ENCODE measurements around the gene TBC1D22A. TPM values are rescaled to one million over a fixed set of nuclear protein-coding genes. Genes with fewer than 3 reads are reported as not detected.
"Not testable (repeated sequence)": the region's sequence is repeated elsewhere in the genome, so short reads cannot be mapped to it uniquely, and the experiment has no call there.

TBC1D22A gene
- total RNA-seq, 1 donor = 16.7 TPM

DNA sequence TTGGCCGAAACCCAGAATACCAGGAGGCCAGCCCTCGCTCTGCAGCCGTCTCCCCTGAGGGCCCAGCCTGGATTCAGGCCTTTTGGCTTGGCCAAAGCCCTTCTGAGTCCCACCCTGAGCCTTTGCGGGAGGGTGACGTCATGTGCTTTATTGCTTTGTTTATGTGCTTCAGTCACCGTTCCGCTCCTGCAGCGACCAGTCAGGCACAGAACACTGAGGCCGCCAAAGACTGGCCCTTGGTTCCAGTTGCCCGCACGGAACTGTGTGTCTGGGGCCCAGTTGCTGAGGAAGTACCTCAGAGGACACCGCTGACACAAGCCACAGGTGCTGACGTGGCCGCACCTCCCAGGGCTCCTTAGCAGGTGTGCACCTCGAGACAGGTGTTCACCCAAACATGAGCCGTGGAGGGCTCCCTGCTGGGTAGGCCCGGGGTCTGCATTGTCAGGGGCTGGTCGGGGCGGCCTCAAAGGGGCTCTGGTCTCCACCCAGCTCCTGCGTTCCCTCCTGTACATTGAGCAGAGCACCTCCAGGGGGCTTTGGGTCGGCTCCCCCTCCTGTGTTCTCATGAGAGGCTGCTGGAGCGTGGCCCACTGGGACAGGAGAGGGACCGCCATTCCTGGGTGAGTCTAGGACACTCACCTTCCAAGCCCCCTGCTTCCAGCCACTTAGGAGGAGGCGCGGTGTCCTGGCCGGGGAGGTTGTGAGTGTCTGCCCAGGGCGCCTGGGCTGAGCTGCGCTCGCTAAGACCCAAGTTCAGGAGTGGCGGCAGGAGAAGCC, 376.8 kb downstream of the TBC1D22A start:
- DNase-seq (ENCODE audit: low read depth in 2 of 3, low spot score in 2 of 3) = no peak

DNA sequence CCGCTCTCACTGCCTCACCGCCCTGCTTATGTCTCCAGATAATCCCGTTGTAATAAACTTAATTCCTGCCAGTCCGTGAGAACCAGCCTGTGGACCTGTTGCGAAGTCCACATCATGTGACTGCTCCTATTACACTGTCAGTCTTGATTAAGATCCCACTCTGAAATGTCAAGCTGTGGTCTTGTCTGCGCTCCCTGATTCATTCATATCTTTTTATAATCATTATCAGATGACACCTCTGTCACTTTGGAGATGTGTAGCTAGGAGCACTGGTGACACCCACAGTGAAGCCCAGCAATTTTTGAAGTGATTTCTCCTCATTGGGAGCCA, 377.3 kb downstream of the TBC1D22A start:
- no peak for DNase-seq (ENCODE audit: low read depth in 2 of 3, low spot score in 2 of 3)

DNA sequence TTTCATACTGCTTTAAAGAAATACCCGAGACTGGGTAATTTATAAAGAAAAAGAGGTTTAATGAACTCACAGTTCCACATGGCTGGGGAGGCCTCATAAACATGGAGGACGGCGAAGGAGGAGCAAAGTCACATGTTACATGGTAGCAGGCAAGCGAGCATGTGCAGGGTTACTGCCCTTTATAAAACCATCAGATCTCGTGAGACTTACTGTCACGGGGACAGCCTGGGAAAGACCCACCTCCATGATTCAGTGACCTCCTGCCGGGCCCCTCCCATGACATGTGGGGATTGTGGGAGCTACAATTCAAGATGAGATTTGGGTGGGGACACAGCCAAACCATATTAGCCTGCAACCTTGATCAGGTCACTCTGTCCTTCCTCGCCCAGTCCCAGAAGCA, 378.5 kb downstream of the TBC1D22A start:
- not testable (repeated sequence) for DNase-seq (ENCODE audit: low read depth in 2 of 3, low spot score in 2 of 3)

DNA sequence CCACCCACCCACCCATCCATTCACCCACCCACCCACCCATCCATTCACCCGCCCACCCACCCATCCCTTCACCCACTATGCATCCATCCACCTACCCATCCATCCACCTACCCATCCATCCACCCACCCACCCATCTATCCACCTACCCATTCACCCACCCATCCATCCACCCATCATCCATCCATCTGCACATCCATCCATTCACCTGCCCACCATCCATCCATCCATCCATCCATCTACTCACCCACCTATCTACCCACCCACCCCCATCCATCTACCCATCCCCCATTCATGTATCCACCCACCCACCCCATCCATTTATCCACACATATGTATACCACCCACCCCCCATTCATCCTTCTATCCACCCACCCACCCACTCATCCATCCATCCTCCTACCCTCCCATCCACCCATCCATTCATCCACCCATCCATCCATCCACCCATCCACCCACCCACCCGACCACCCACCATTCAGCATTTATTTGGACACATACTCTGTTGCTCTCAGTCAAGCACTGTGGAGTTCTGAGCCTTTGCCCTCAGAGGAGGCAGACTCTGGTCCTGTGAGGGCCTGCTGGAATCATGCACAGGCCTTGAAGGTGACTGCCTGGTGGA, 380.1 kb downstream of the TBC1D22A start:
- DNase-seq (ENCODE audit: low read depth in 2 of 3, low spot score in 2 of 3) = no peak

DNA sequence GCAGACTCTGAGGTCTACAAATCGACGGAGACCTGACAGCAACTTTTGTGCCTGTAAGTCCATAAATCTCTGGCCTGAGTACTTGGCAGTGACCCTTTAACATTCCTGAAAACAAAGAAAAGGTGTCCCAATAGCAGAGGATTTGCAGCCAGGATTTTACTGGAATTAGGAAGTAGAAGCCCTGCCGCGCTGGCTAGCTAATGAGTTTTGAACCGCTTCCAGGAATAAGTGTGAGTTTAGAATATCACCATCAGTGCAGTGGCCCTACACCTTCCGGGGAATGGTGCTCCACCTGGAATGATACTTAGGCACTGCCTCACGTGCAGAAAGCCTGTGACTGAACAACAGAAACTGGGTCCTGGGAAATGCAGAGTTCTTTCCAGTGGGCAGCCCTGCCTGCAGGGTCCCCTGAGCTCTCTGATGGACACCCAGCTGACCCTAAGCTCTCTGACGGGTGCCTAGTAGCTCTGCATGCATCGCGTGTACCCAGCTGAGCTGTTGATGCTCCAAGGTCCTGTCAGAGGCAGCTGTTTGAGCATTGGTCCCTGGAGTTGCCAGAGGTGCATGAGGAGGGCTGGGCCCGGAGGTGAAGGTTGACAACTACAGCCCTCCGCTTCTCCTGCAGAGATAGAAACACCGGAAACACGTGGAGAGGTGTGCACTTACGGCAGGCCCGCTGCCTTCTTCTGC, 380.9 kb downstream of the TBC1D22A start:
- no peak for DNase-seq (ENCODE audit: low read depth in 2 of 3, low spot score in 2 of 3)

DNA sequence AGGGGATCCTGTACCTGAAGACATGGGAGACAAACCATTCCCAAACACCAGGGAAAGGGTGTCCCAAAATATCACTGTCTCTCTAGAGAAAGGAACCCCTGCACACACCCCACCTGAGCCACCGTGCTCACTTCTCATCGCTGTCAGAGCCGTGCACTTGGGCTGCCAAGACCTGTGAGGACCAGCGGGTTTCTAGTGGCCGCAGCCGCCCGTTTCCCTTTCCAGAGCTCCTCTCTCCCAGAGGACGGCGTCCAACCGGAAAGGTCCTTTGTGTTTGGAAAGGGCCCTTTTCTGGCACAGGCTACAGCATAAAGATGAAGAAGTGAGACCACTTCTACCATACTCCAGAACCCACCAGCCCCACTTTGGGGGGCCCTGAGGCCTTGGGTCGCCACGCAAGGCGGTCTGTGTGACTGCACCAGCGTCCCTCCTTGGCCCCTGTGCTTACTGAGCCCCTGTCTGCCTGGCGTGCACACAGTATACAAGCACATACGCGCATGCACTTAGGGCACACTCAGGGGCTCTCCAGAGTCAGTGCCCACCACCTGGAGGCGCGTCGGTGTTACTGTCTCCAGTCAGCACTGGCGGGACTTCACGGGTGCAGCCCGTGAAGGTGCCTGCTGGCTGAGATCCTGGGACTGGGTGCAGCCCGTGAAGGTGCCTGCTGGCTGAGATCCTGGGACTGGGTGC, 381.8 kb downstream of the TBC1D22A start:
- no peak for DNase-seq (ENCODE audit: low read depth in 2 of 3, low spot score in 2 of 3)

DNA sequence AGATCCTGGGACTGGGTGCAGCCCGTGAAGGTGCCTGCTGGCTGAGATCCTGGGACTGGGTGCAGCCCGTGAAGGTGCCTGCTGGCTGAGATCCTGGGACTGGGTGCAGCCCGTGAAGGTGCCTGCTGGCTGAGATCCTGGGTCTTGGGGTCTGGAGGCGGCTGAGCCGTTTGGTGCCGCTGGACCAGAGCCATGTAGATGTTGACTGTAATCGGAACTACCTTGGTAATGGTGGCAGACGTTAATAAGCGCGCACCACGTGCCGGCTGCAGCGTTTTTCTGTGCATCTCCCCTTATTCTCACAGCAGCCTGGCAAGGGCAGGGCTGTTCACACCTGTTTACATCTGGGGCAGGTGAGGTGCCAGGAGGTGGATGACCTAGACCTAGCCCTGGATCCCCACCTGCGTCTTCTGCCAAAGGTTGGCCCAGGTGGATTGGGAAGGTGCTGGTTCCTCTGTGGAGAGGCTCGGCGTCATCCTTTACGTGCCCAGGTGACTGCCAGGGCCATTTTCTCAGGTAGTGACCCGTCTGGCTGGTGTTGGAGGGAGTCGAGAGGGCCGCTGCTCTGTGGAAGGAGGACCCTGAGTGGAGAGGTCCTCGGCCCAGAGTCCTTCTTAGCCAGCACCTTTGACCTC, 382.5 kb downstream of the TBC1D22A start:
- no peak for DNase-seq (ENCODE audit: low read depth in 2 of 3, low spot score in 2 of 3)

DNA sequence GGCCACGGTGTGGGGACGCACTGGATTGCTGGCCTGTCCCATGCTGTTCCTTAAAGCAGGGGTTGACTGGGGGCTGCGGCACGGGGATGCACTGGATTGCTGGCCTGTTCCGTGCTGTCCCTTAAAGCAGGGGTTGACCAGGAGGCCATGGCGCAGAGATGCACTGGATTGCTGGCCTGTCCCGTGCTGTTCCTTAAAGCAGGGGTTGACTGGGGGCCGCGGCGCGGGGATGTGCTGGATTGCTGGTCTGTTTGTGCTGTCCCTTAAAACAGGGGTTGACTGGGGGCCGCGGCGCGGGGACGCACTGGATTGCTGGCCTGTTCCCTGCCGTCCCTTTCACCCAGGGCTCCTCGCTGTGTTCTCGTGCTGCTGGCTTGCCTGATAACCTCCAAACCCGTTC, 383.4 kb downstream of the TBC1D22A start:
- DNase-seq (ENCODE audit: low read depth in 2 of 3, low spot score in 2 of 3) = no peak

DNA sequence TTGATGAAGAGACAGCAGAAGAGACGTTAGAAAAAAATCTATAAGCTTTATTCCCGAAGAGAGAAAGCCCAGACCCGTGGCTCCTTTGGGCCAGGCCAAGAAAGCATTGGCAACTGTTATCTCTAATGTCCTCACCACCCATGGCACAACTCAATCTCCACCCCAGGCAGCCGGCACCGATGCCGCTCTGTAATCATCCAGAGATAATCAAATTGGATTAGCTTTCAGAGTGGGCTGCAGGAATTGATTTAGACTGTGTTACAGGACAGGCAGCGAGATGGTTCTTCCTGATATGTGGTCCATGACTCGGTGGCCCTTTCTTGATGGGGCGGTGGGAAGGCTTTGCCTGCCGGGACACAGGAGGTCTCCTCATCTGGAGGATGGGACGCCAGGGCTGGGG, 383.9 kb downstream of the TBC1D22A start:
- DNase-seq (ENCODE audit: low read depth in 2 of 3, low spot score in 2 of 3) = no peak

DNA sequence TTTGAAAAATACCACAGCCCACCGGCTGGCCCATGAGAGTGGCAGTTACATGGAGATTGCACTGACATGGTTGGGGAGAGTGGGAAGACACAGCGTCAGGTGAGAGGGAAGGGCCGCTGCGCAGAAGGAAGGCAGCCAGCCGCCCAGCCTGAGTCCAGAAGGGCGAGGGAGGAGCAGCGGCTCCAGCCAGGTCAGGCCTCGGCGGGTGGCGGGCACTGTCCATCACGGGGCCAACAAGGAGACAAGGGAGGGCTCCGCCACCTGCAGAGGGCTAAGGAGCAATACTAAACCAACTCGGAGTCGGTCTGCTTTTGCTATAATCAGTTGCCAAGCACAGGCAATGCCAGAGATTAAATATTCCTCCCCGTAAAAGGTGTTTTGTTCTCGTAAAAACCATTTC, 384.5 kb downstream of the TBC1D22A start:
- DNase-seq (ENCODE audit: low read depth in 2 of 3, low spot score in 2 of 3) = no peak

DNA sequence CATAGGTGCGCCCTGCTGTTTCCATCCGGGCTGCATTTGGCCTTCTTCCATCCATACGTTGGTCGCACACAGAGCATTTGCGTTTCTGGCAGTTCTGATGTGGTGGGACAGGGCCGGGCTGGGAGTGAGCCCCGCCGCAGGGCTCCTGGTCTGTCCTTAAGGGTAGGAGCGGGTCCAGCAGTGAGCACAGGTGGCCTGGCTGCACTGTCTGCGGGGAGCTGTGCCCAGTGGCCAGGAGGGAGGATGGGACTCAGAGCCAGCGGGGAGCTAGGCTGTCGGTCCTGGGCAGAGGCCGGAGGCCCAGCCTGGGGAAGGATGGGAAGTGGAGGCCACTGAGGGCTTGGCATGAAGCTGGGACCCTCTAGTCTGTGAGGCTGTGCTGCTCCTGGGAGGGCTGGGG, 385.1 kb downstream of the TBC1D22A start:
- DNase-seq (ENCODE audit: low read depth in 2 of 3, low spot score in 2 of 3) = no peak

DNA sequence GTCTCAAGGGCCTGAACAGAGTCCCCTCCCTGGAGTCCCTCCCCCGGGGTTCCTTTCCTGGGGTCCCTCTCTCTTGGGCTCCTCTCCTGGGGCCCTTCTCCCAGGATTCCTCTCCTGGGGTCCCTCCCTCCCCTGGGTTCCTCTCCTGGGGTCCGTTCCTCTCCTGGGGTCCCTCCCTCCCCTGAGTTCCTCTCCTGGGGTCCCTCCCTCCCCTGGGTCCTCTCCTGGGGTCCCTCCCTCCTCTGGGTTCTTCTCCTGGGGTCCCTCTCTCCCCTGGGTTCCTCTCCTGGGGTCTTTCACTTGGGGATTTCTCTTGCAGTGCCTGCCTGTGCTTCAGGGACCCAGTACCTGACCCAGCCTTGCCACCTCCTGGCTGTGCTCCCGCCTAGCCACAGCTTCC, 386.1 kb downstream of the TBC1D22A start:
- DNase-seq (ENCODE audit: low read depth in 2 of 3, low spot score in 2 of 3) = no peak

DNA sequence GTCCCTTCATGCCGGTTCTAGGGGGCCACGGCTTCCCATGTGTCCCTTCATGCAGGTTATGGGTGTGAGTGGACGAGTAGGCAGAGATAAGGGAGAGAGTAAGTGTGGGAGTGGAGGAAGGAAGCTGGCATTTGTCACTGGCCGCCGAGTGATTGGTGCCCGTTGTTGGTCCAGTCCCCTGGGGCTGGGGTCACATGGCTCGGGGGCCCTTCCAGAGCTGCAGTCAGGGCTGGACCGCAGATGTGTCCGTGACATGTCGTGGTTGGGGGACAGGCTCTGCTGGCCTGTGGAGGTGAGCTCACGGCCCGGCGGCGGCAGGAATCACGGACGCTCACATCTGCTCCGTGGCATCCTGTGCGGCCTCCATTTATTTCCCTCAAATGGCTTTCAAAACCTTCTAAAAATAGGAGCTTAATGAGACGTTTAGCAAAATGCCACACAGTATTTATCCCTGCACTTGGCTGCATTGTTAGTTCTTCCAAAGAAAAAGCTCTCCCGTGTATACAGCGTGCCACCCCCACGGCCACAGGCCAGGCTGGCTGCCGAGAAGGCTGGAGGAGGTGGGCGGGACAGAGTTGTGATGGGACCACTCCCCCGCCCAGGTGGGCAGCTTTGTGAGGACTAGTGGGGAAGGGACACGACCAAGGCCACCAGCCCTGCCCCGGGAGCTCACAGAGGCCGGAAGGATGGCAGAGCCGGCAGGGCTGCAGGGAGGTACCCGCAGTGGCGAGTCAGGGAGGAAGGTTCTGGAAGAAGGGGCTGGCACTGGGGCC, 386.7 kb downstream of the TBC1D22A start:
- no peak for DNase-seq (ENCODE audit: low read depth in 2 of 3, low spot score in 2 of 3)

DNA sequence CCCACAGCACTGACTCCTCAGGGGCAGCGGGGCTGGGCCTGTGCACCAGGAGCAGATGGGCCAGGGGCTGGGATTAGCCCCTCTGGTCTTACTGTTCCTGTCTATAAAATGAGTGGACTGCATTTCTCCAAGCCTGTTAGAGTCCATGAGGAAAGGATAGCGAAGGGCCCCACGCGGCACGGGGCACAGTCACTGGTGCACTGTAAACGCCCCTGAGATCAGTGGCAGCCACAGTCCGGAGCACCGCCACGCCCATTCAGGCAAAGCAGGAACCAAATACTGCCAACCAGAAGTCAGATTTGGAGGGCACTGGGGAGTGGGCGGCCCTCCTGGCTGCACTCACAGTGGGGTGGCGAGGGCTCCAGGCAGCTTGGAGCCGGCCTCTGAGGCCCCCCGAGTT, 387.5 kb downstream of the TBC1D22A start:
- no peak for DNase-seq (ENCODE audit: low read depth in 2 of 3, low spot score in 2 of 3)

DNA sequence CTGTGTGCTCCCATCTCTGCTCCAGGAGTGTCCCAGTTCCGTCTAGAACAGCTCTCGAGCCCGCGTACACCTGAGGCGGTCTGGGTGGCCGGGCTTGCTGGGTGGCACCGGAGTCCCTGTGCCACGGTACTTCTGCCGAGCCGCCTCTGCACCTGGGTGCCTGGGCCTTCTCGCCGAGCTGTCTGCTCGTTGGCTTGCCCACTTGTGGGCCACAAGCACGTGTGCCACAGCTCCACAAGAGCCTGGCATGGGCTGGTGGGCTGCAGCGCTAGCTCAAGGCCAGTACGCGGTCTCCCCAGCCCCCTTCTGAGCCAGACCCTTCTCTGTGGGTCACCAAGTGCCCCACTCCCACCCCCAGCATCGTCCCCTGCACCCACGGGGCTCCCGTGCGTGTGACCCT, 388.0 kb downstream of the TBC1D22A start:
- no peak for DNase-seq (ENCODE audit: low read depth in 2 of 3, low spot score in 2 of 3)

DNA sequence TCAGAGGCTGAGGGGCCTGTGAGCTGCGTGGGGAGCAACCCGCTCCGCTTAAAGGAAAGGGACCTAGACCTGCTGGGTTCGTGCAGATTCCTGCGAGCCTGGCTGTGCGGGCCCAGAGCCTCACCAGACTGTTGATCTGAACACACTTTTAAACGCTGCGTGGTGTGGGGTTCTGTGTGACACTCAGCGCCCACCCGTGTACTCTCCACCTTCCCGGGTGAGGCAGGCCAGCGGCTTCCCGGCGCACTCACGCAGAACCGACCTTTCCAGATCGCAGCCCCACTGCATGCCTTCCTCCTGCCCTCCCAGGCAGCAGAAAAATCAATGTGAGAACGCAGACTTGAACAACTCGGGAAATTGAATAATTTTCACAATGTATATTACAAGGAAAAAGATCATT, 388.6 kb downstream of the TBC1D22A start:
- DNase-seq (ENCODE audit: low read depth in 2 of 3, low spot score in 2 of 3) = no peak

DNA sequence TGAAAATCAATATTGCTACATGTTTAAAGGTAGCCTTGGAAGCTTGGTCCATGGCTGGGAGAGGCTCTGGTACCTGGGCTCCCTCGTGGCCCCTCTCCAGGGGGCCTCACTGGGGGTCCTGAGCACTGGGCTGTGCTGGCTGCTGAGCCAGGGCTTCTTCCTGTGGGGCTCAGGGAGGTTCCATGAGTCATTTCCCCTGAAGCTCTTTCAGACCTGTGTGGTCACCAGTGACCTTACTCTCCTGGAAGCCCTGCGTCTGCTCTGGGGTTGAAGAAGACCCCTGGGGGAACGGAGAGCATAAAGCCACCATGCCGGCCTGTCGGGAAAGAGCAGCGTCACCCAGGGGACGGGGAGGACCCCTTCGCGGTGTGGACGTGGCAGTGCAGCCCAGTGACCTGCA, 389.0 kb downstream of the TBC1D22A start:
- DNase-seq (ENCODE audit: low read depth in 2 of 3, low spot score in 2 of 3) = no peak

DNA sequence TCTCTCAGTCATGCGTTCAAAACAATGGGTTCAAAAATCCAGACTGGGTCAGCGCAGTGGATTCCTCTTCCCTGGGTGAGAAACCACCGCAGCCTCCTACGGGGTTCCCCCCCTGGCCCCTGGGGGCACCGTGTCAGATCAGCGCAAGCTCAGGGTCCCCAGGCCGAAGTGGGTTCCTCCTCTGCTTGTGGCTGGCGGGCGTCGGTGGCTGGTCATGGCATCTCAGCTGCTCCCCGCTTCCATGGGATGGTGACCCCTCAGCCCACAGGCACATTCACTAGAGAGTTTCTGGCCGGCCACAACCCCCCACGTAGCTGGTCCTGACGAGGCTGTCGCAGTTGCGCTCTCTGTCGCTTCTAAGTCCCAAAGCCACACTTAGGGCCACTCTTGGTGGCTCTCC, 389.8 kb downstream of the TBC1D22A start:
- no peak for DNase-seq (ENCODE audit: low read depth in 2 of 3, low spot score in 2 of 3)

DNA sequence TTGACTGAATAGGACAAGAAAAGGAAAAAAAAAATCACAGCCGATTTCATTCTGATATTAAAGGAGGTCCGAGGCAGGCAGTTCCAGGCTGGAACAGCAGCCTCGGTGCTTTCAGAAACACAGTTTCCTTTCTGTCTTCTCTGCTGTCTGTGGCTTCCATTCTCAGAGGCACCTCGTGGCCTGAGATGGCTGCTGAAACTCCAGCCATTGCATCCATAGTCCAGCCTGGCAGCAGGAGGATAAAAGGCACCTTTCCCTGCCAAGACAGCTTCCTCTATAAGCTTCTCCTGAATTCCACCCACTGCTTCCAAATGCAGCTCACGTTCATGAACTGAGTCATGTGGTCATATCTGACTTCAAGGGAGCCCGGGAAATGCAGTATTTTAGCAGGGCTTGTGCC, 390.5 kb downstream of the TBC1D22A start:
- no peak for DNase-seq (ENCODE audit: low read depth in 2 of 3, low spot score in 2 of 3)

DNA sequence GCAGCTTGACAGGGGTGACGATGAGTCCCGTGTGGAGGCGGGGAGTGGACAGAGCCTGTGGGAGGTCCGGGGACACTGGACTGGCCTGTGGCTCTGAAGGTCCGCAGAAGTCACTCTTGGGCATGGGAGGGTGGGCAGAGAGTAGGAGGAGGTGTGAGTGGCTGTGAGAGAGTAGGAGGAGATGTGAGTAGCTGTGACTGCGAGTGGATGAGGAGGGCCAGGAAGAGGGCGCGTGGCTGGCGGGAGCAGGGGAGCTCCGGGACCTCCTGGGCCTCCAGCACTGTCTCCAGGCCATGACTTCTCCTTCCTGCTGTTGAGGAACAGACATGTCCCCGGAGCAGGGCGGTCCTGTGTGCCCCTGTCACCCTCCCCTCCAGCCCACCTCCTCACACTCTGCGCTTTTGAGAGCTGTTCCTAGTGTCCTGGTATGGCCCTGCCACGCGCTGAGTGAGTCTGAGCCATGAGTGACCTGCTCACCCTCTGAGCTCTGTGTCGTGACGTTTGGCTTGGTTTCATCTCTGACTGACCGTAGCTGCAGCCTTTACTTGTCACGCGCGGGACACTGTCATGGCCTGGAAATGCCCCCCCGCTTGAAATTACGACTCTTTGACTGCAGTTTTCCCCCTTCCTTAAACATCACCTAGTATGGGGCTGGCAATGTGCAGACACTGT, 391.5 kb downstream of the TBC1D22A start:
- no peak for DNase-seq (ENCODE audit: low read depth in 2 of 3, low spot score in 2 of 3)
